ENCODE measurements around the gene XPOT.

DNA sequence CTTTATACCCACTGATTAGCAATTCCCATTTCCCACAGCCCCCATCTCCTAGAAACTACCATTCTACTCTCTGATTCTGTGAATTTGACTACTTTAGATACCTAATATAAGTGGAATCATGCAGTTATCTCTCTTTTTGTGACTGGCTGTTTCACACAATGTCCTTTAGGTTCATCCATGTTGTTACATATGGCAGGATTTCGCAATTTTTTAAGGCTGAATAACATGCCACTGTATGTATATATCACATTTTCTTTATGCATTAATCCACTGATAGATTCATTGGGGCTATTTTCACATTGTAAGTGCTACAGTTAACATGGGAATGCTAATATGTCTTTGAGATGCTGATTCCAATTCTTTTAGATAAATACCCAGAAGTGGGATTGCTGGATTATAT is 35.9 kb downstream of the XPOT start:
- TF ChIP-seq POLR2A (IDR thresholded peaks at IDR 0.05) (no peak), POLR2AphosphoS5 (IDR thresholded peaks at IDR 0.05) (no peak), EP300 (IDR thresholded peaks at IDR 0.05) (no peak)
- TF ChIP-seq, protein P1, sequence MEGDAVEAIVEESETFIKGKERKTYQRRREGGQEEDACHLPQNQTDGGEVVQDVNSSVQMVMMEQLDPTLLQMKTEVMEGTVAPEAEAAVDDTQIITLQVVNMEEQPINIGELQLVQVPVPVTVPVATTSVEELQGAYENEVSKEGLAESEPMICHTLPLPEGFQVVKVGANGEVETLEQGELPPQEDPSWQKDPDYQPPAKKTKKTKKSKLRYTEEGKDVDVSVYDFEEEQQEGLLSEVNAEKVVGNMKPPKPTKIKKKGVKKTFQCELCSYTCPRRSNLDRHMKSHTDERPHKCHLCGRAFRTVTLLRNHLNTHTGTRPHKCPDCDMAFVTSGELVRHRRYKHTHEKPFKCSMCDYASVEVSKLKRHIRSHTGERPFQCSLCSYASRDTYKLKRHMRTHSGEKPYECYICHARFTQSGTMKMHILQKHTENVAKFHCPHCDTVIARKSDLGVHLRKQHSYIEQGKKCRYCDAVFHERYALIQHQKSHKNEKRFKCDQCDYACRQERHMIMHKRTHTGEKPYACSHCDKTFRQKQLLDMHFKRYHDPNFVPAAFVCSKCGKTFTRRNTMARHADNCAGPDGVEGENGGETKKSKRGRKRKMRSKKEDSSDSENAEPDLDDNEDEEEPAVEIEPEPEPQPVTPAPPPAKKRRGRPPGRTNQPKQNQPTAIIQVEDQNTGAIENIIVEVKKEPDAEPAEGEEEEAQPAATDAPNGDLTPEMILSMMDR (IDR thresholded peaks at IDR 0.05): no peak
